Stomach (tissue), 4 donors: ENCODE data around the gene SLC8B1.

ENCODE experiments used
- EP300 ChIP-seq: sonication (generic); formaldehyde crosslinking; IDR thresholded peaks from one replicate; pipeline ENCODE4 v1.6.1; 2017; ENCODE audit warnings: antibody characterized with exemption
- POLR2A ChIP-seq, 4 donors: fragments of 450-650 bp; IDR thresholded peaks; one replicate each; pipeline ENCODE4 v1.6.1; 2016; ENCODE audit warnings: antibody characterized with exemption in 4 of 4, control low read depth in 2 of 4, mild to moderate bottlenecking in 1 of 4, moderate library complexity in 1 of 4
- POLR2AphosphoS5 ChIP-seq, 3 donors: sonication (generic); formaldehyde crosslinking; IDR thresholded peaks; one replicate each; pipeline ENCODE4 v1.6.1; 2016; ENCODE audit warnings: antibody characterized with exemption in 3 of 3
- TF ChIP-seq, protein P1 (sequence below), 7 experiments: fragments of 450-650 bp in 4 of 7; fragments of 200-600 bp in 3 of 7; sonication (generic) in 3 of 7; IDR thresholded peaks; one replicate each; pipeline ENCODE4 v1.5.1; 2016 to 2019; ENCODE audit warnings: antibody characterized with exemption in 7 of 7, control low read depth in 2 of 7, mild to moderate bottlenecking in 1 of 7

- TF ChIP-seq, protein P1, sequence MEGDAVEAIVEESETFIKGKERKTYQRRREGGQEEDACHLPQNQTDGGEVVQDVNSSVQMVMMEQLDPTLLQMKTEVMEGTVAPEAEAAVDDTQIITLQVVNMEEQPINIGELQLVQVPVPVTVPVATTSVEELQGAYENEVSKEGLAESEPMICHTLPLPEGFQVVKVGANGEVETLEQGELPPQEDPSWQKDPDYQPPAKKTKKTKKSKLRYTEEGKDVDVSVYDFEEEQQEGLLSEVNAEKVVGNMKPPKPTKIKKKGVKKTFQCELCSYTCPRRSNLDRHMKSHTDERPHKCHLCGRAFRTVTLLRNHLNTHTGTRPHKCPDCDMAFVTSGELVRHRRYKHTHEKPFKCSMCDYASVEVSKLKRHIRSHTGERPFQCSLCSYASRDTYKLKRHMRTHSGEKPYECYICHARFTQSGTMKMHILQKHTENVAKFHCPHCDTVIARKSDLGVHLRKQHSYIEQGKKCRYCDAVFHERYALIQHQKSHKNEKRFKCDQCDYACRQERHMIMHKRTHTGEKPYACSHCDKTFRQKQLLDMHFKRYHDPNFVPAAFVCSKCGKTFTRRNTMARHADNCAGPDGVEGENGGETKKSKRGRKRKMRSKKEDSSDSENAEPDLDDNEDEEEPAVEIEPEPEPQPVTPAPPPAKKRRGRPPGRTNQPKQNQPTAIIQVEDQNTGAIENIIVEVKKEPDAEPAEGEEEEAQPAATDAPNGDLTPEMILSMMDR (IDR thresholded peaks at IDR 0.05), result no peak
- TF ChIP-seq POLR2A (IDR thresholded peaks at IDR 0.05), result no peak
- TF ChIP-seq POLR2AphosphoS5 (IDR thresholded peaks at IDR 0.05), result no peak
- TF ChIP-seq EP300, result no peak
Observed at GRCh38 chr12:113310489-113310888, 24.4 kb downstream of the SLC8B1 start.
